GM19395 (cell line): ENCODE results near the gene PRPH.
"Not testable (repeated sequence)": the region's sequence is repeated elsewhere in the genome, so short reads cannot be mapped to it uniquely, and the experiment has no call there.

Experiments
- ATAC-seq: cut with Tn5 transposase; IDR thresholded peaks from one replicate; pipeline ENCODE4 v1.9.1; 2021; ENCODE audit warnings: mild to moderate bottlenecking, moderate library complexity; ENCODE audit not compliant: unreplicated experiment

Gene PRPH

GRCh38 chr12:49332441-49332861 is 37.5 kb downstream of the PRPH start:
- no peak for ATAC-seq

- ATAC-seq = no peak
Observed at GRCh38 chr12:49332891-49333371, 38.0 kb downstream of the PRPH start.

- not testable (repeated sequence) for ATAC-seq
Observed at GRCh38 chr12:49333778-49334177, 38.8 kb downstream of the PRPH start.

GRCh38 chr12:49334226-49334625 is 39.3 kb downstream of the PRPH start:
- no peak for ATAC-seq

GRCh38 chr12:49334681-49335080 is 39.7 kb downstream of the PRPH start:
- no peak for ATAC-seq

GRCh38 chr12:49335118-49335954 is 40.4 kb downstream of the PRPH start:
- ATAC-seq = no peak

- no peak for ATAC-seq
Observed at GRCh38 chr12:49335955-49336644, 41.2 kb downstream of the PRPH start.

GRCh38 chr12:49336645-49337584 is 42.0 kb downstream of the PRPH start, which contains the start of gene C1QL4:
Gene C1QL4, minus strand, starts transcription at chr12:49337188. Its CDS starts 711 bp downstream, at chr12:49336477.
- peak; percentile 72 for ATAC-seq

- ATAC-seq = no peak
Observed at GRCh38 chr12:49338830-49339463, 44.0 kb downstream of the PRPH start.

- no peak for ATAC-seq
Observed at GRCh38 chr12:49339464-49339861, 44.5 kb downstream of the PRPH start.

GRCh38 chr12:49340095-49340870 is 45.3 kb downstream of the PRPH start:
- ATAC-seq = no peak

GRCh38 chr12:49340971-49341776 is 46.2 kb downstream of the PRPH start:
- no peak for ATAC-seq

GRCh38 chr12:49341777-49342065 is 46.8 kb downstream of the PRPH start:
- ATAC-seq = no peak

- ATAC-seq = peak; percentile 81
Observed at GRCh38 chr12:49342066-49342913, 47.3 kb downstream of the PRPH start.

- ATAC-seq = peak; percentile 5
Observed at GRCh38 chr12:49342914-49343731, 48.2 kb downstream of the PRPH start.

- ATAC-seq = no peak
Observed at GRCh38 chr12:49344486-49345050, 49.6 kb downstream of the PRPH start.
